Measurements from ENCODE around the gene CCDC152.

The CCDC152 gene

DNA sequence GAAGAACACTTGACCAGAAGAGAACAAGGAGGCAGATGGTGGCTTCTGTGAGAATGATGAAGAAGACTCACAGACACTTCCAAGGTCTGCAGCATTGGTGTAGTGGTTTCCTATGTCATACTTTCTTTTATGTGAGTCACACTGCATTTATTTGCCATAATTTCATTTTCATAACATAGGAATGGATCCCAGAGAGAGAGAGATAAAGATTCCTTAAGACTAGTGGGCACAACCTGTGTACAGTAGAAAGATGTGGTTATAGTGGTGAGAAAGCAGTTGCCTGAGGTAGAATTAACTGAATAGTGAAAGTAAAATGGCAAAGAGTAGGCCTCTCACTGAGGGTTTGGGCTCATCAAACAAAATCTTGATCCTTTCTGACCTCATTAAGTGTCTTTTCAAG is 7.6 kb upstream of the CCDC152 start:
- H3K36me3 ChIP-seq (ENCODE audit: control insufficient read depth in 2 of 2, insufficient read depth in 2 of 2, low read length in 2 of 2) = no peaks in the 10 kb centered on the region
- no peak overlapping the region for H3K27ac ChIP-seq (ENCODE audit: low read length)
- H3K9me3 ChIP-seq (ENCODE audit: control insufficient read depth in 2 of 2, low read length in 2 of 2) = no peaks in the 10 kb centered on the region
- H3K4me1 ChIP-seq (ENCODE audit: control insufficient read depth, insufficient read depth, low read length) = no peaks in the 10 kb centered on the region
- H3K4me3 ChIP-seq (ENCODE audit: low read length in 2 of 2) = no peak overlapping the region
- no peak overlapping the region for H3K9ac ChIP-seq (ENCODE audit: low read length in 2 of 2)
- H3K27me3 ChIP-seq (ENCODE audit: control insufficient read depth in 1 of 2, insufficient read depth in 2 of 2, low read length in 2 of 2) = no peaks in the 10 kb centered on the region

DNA sequence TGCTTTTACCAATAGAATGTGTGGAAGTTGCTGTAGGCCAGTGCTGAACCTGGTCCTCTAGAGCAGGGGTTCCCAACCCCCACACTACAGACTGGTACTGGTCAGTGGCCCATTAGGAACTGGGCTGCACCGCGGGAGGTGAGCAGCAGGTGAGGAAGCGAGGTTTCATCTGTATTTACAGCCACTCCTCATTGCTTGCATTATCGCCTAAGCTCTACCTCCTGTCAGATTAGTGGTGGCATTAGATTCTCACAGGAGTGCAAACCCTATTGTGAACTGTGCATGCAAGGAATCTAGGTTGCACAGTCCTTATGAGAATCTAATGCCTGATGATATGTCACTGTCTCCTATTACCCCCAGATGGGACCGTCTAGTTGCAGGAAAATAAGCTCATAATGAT is 6.1 kb upstream of the CCDC152 start:
- no peak overlapping the region for H3K27ac ChIP-seq (ENCODE audit: low read length)
- H3K4me1 ChIP-seq (ENCODE audit: control insufficient read depth, insufficient read depth, low read length) = no peaks in the 10 kb centered on the region

DNA sequence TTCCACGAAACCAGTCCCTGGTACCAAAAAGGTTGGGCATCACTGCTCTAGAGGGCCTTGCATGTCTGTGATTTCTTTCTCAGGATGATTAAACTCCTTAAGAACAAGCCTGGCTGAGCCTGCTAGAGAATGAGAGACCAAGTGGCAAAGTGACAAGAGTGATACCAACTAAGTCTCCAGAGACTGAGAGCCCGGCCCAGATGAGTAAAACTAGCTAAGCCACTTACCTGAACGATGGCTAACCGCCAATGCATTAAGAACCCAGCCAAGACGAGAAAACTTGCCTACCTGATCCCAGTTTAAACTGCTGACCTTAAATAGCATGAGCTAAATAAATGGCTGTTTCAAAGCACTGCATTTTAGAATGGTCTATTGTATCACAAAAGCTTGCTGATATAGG is 5.6 kb upstream of the CCDC152 start:
- H3K9me3 ChIP-seq (ENCODE audit: control insufficient read depth in 2 of 2, low read length in 2 of 2) = no peaks in the 10 kb centered on the region
- no peaks in the 10 kb centered on the region for H3K36me3 ChIP-seq (ENCODE audit: control insufficient read depth in 2 of 2, insufficient read depth in 2 of 2, low read length in 2 of 2)
- H3K27me3 ChIP-seq (ENCODE audit: control insufficient read depth in 1 of 2, insufficient read depth in 2 of 2, low read length in 2 of 2) = no peaks in the 10 kb centered on the region
- H3K27ac ChIP-seq (ENCODE audit: low read length) = no peak overlapping the region
- H3K4me1 ChIP-seq (ENCODE audit: control insufficient read depth, insufficient read depth, low read length) = no peaks in the 10 kb centered on the region
- no peak overlapping the region for H3K9ac ChIP-seq (ENCODE audit: low read length in 2 of 2)
- H3K4me3 ChIP-seq (ENCODE audit: low read length in 2 of 2) = no peak overlapping the region

More for the DNA sequence above, 6.1 kb upstream of the CCDC152 start:
- Histone ChIP-seq H3K27me3 (ENCODE audit: control insufficient read depth in 1 of 2, insufficient read depth in 2 of 2, low read length in 2 of 2) (no peaks in the 10 kb centered on the region), H3K4me3 (ENCODE audit: low read length in 2 of 2) (no peak overlapping the region), H3K9me3 (ENCODE audit: control insufficient read depth in 2 of 2, low read length in 2 of 2) (no peaks in the 10 kb centered on the region), H3K9ac (ENCODE audit: low read length in 2 of 2) (no peak overlapping the region), H3K36me3 (ENCODE audit: control insufficient read depth in 2 of 2, insufficient read depth in 2 of 2, low read length in 2 of 2) (no peaks in the 10 kb centered on the region)

DNA sequence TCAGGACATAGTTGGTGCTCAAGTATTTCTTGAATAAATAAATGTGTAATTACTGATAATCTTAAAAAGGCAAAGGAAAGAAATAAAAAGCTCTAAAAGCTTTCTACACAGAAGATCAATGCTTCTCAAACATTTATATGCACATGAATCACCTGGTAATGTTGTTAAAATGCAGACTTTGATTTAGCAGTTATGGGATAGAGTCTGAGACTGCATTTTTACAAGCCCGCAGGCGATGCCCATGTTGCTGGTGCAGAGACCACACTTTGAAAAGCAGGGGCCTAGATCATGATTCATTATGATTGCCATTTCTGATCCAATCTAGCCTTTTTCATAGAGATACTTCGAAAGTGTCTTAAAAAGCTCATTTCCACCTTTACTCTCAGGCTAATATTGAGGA is 3.5 kb upstream of the CCDC152 start:
- Histone ChIP-seq H3K27ac (ENCODE audit: low read length) (no peak overlapping the region), H3K27me3 (ENCODE audit: control insufficient read depth in 1 of 2, insufficient read depth in 2 of 2, low read length in 2 of 2) (peaks cover 0 to 2% of the 10 kb centered on the region in 2 donors), H3K4me1 (ENCODE audit: control insufficient read depth, insufficient read depth, low read length) (no peaks in the 10 kb centered on the region), H3K9me3 (ENCODE audit: control insufficient read depth in 2 of 2, low read length in 2 of 2) (no peaks in the 10 kb centered on the region), H3K36me3 (ENCODE audit: control insufficient read depth in 2 of 2, insufficient read depth in 2 of 2, low read length in 2 of 2) (no peaks in the 10 kb centered on the region), H3K9ac (ENCODE audit: low read length in 2 of 2) (no peak overlapping the region), H3K4me3 (ENCODE audit: low read length in 2 of 2) (no peak overlapping the region)

DNA sequence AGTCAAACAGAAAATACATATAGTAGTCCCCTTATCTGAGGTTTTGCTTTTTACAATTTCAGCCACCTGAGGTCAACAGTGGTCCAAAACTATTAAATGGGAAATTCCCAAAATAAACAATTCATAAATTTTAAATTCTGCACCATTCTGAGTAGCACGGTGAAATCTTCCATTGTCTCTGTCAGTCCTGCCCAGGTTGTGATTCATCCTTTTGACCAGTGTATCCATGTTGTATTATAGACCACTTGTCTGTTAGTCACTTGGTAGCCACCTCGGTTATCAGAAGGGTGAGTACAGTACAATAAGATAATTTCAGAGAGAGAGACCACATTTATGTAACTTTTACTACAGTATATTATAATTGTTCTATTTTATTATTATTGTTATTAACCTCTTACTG is 2.8 kb downstream of the CCDC152 start:
- Histone ChIP-seq H3K36me3 (ENCODE audit: control insufficient read depth in 2 of 2, insufficient read depth in 2 of 2, low read length in 2 of 2) (no peaks in the 10 kb centered on the region), H3K9ac (ENCODE audit: low read length in 2 of 2) (no peak overlapping the region), H3K9me3 (ENCODE audit: control insufficient read depth in 2 of 2, low read length in 2 of 2) (no peaks in the 10 kb centered on the region), H3K4me3 (ENCODE audit: low read length in 2 of 2) (no peak overlapping the region), H3K27me3 (ENCODE audit: control insufficient read depth in 1 of 2, insufficient read depth in 2 of 2, low read length in 2 of 2) (peaks cover 0 to 2% of the 10 kb centered on the region in 2 donors), H3K27ac (ENCODE audit: low read length) (no peak overlapping the region), H3K4me1 (ENCODE audit: control insufficient read depth, insufficient read depth, low read length) (no peaks in the 10 kb centered on the region)

DNA sequence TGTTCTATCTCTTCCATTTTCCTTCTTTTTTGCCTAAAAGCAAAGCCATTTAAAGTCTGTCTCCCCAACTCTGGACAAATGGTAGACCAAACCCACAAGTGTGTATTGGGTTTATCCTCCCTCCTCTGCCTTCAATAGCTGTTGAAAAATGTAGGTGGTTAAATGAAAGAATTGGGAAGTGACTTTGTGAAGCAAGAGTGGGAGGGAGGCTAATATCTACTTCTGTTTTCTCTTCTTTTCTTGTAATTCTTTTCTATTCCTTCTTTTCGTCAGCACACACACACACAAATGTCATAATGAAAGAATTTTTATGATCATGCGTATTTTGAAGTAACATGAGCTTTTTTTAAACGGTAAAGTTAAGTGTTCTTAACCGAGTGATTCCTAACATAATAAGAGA is 3.8 kb downstream of the CCDC152 start:
- Histone ChIP-seq H3K9ac (ENCODE audit: low read length in 2 of 2) (no peak overlapping the region), H3K36me3 (ENCODE audit: control insufficient read depth in 2 of 2, insufficient read depth in 2 of 2, low read length in 2 of 2) (no peaks in the 10 kb centered on the region), H3K4me1 (ENCODE audit: control insufficient read depth, insufficient read depth, low read length) (no peaks in the 10 kb centered on the region), H3K27ac (ENCODE audit: low read length) (no peak overlapping the region), H3K9me3 (ENCODE audit: control insufficient read depth in 2 of 2, low read length in 2 of 2) (no peaks in the 10 kb centered on the region), H3K4me3 (ENCODE audit: low read length in 2 of 2) (no peak overlapping the region), H3K27me3 (ENCODE audit: control insufficient read depth in 1 of 2, insufficient read depth in 2 of 2, low read length in 2 of 2) (peaks cover 0 to 2% of the 10 kb centered on the region in 2 donors)

DNA sequence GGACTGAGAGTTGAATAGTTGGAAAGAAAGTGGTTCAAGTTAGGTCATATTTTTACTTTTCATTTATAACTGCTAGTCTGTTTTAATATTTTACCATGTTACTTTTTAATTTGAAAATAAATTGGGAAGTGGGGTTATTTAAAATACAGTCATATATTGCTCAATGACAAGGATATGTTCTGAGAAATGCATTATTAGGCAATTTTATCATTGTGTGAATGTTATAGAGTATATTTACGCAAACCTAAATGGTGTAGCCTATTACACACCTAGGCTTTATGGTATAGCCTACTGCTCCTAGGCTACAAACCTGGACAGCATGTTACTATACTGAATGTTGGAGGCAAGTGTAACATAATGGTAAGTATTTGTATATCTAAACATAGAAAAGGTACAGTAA is 5.2 kb downstream of the CCDC152 start:
- Histone ChIP-seq H3K9ac (ENCODE audit: low read length in 2 of 2) (no peak overlapping the region), H3K27me3 (ENCODE audit: control insufficient read depth in 1 of 2, insufficient read depth in 2 of 2, low read length in 2 of 2) (peaks cover 0 to 2% of the 10 kb centered on the region in 2 donors), H3K27ac (ENCODE audit: low read length) (no peak overlapping the region), H3K4me1 (ENCODE audit: control insufficient read depth, insufficient read depth, low read length) (no peaks in the 10 kb centered on the region), H3K9me3 (ENCODE audit: control insufficient read depth in 2 of 2, low read length in 2 of 2) (no peaks in the 10 kb centered on the region), H3K4me3 (ENCODE audit: low read length in 2 of 2) (no peak overlapping the region), H3K36me3 (ENCODE audit: control insufficient read depth in 2 of 2, insufficient read depth in 2 of 2, low read length in 2 of 2) (no peaks in the 10 kb centered on the region)

DNA sequence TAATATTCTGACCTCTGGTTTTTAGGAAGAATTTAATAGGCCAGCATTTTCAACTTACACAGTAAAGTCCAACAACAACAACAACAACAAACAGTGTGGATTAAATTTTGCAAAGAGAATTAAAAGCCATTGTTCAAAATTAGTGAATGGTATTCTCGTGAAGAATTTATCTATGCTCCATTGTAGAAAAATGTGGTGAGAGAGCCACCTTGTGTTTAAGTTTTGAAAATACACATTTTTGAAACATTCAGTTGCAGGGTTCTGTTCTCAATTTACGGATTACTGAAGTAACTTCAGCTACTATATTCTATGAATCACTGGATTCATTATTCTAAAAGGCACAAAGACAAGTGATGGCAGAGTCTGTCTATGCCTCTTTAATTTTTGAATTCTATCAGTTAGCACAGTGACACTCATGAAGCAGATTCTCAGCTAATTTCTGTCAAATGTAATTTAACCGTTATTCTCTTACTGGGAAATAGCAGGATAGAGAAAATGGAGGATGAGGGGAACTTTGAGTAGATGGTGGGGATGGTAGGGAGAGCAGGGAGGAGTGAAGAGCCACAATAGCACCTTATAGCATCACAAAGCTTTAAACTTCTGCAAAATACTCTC is 11.0 kb downstream of the CCDC152 start:
- Histone ChIP-seq H3K9ac (ENCODE audit: low read length in 2 of 2) (no peak overlapping the region), H3K9me3 (ENCODE audit: control insufficient read depth in 2 of 2, low read length in 2 of 2) (no peaks in the 10 kb centered on the region), H3K4me1 (ENCODE audit: control insufficient read depth, insufficient read depth, low read length) (no peaks in the 10 kb centered on the region), H3K27me3 (ENCODE audit: control insufficient read depth in 1 of 2, insufficient read depth in 2 of 2, low read length in 2 of 2) (no peaks in the 10 kb centered on the region), H3K4me3 (ENCODE audit: low read length in 2 of 2) (no peak overlapping the region), H3K36me3 (ENCODE audit: control insufficient read depth in 2 of 2, insufficient read depth in 2 of 2, low read length in 2 of 2) (no peaks in the 10 kb centered on the region), H3K27ac (ENCODE audit: low read length) (no peak overlapping the region)

DNA sequence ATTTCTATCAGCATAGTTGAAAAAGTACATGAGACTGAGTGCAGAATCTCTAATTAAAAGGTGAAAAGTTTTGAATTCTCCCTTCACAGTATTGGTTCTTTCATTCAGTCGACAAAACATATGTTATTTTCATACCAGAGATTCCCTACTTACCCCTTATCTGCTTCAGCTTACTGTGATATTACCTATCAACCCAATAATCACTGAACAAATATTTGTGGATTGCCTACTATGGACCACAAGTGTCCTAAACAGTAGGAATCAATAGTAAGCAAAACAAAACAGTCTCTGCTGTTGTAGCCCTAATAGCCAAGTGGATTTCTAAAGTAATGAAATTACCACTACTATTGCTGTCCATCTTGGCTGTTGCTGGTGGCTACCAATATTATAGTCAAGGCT is 11.5 kb downstream of the CCDC152 start:
- H3K9me3 ChIP-seq (ENCODE audit: control insufficient read depth in 2 of 2, low read length in 2 of 2) = no peaks in the 10 kb centered on the region
- no peak overlapping the region for H3K27ac ChIP-seq (ENCODE audit: low read length)
- H3K4me3 ChIP-seq (ENCODE audit: low read length in 2 of 2) = no peak overlapping the region
- H3K4me1 ChIP-seq (ENCODE audit: control insufficient read depth, insufficient read depth, low read length) = no peaks in the 10 kb centered on the region
- H3K36me3 ChIP-seq (ENCODE audit: control insufficient read depth in 2 of 2, insufficient read depth in 2 of 2, low read length in 2 of 2) = no peaks in the 10 kb centered on the region
- H3K27me3 ChIP-seq (ENCODE audit: control insufficient read depth in 1 of 2, insufficient read depth in 2 of 2, low read length in 2 of 2) = no peaks in the 10 kb centered on the region
- H3K9ac ChIP-seq (ENCODE audit: low read length in 2 of 2) = no peak overlapping the region

DNA sequence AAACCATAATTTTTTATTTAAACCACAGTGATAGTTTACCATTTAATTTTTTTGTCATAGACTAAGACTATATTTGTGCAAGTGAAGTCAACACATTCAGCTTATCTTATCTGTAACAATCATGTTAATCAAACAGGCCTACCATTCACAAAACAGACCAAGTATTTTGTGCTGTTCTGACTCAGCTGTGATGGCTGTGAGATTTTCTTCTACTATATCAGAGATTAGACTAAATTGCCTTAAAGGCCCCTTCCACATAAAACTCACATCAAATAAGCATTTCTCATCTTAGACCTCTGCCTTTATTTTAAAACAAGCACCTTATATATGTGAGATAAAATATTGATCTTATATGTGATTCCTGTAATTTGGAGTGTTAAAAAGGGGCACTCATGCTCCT is 13.4 kb downstream of the CCDC152 start:
- no peak overlapping the region for H3K9ac ChIP-seq (ENCODE audit: low read length in 2 of 2)
- no peaks in the 10 kb centered on the region for H3K9me3 ChIP-seq (ENCODE audit: control insufficient read depth in 2 of 2, low read length in 2 of 2)
- no peak overlapping the region for H3K27ac ChIP-seq (ENCODE audit: low read length)
- H3K27me3 ChIP-seq (ENCODE audit: control insufficient read depth in 1 of 2, insufficient read depth in 2 of 2, low read length in 2 of 2) = no peaks in the 10 kb centered on the region
- no peak overlapping the region for H3K4me3 ChIP-seq (ENCODE audit: low read length in 2 of 2)
- no peaks in the 10 kb centered on the region for H3K36me3 ChIP-seq (ENCODE audit: control insufficient read depth in 2 of 2, insufficient read depth in 2 of 2, low read length in 2 of 2)
- no peaks in the 10 kb centered on the region for H3K4me1 ChIP-seq (ENCODE audit: control insufficient read depth, insufficient read depth, low read length)

DNA sequence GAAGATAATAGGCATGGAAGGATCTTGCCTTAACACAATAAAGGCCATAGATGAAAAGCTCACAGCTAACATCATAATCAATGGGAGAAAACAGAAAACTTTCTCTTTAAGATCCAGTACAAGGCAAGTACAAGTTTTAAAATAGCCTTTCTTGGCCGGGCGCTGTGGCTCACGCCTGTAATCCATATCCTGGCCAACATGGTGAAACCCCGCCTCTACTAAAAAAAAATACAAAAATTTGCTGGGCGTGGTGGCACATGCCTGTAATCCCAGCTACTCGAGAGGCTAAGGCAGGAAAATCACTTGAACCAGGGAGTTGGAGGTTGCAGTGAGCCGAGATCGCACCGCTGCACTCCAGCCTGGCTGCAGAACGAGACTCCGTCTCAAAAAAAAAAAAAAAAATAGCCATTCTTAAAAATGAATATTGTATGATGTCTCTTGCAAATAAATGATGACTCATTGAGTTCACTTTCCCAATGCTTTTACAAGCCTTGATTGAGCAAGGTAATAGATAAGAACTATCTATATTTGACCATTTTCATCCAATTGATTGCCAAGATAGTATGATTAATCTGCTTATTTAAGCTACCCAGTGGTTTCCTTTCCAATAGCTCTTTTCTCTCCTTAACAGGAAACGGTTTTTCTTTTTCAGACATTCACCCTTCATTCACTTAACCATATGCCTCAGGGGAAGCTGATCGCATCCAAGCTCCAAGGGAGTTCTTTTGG is 15.8 kb downstream of the CCDC152 start:
- no peaks in the 10 kb centered on the region for H3K9me3 ChIP-seq (ENCODE audit: control insufficient read depth in 2 of 2, low read length in 2 of 2)
- no peak overlapping the region for H3K4me3 ChIP-seq (ENCODE audit: low read length in 2 of 2)
- H3K36me3 ChIP-seq (ENCODE audit: control insufficient read depth in 2 of 2, insufficient read depth in 2 of 2, low read length in 2 of 2) = no peaks in the 10 kb centered on the region
- no peak overlapping the region for H3K27ac ChIP-seq (ENCODE audit: low read length)
- no peaks in the 10 kb centered on the region for H3K4me1 ChIP-seq (ENCODE audit: control insufficient read depth, insufficient read depth, low read length)
- no peak overlapping the region for H3K9ac ChIP-seq (ENCODE audit: low read length in 2 of 2)
- no peaks in the 10 kb centered on the region for H3K27me3 ChIP-seq (ENCODE audit: control insufficient read depth in 1 of 2, insufficient read depth in 2 of 2, low read length in 2 of 2)

Measured in stomach smooth muscle (tissue), 2 donors.